H9 (cell line): ENCODE results near the gene TPP2. TPM values are rescaled to one million over a fixed set of nuclear protein-coding genes. Genes with fewer than 3 reads are reported as not detected.

Experiments
- DNase-seq: peaks from one replicate; pipeline ENCODE4 v3.0.0-alpha.2; 2017
- H2AFZ ChIP-seq: one replicate; pipeline ENCODE4 v1.6.1; 2013; ENCODE audit warnings: mild to moderate bottlenecking, low read length, control low read depth, moderate library complexity
- H2AK5ac ChIP-seq: 2 replicates; pipeline ENCODE4 v1.6.1; 2013; ENCODE audit warnings: low read length, control low read depth, mixed read lengths; ENCODE audit not compliant: insufficient read length
- H2BK120ac ChIP-seq: one replicate; pipeline ENCODE4 v1.6.1; 2013; ENCODE audit warnings: low read depth, mild to moderate bottlenecking, low read length, control low read depth, inconsistent platforms; ENCODE audit not compliant: poor library complexity, severe bottlenecking
- H2BK12ac ChIP-seq: 2 replicates; pipeline ENCODE4 v1.6.1; 2013; ENCODE audit warnings: low read length, control low read depth, mixed read lengths, low read depth; ENCODE audit not compliant: insufficient read length
- H2BK15ac ChIP-seq: 2 replicates; pipeline ENCODE4 v1.6.1; 2013; ENCODE audit warnings: low read depth, low read length, control low read depth
- H2BK20ac ChIP-seq: one replicate; pipeline ENCODE4 v1.6.1; 2013; ENCODE audit warnings: low read depth, mild to moderate bottlenecking, low read length, control low read depth, inconsistent platforms; ENCODE audit not compliant: poor library complexity, severe bottlenecking
- H2BK5ac ChIP-seq: 2 replicates; pipeline ENCODE4 v1.6.1; 2013; ENCODE audit warnings: low read length, control low read depth, mixed read lengths; ENCODE audit not compliant: insufficient read length
- H3K14ac ChIP-seq: 2 replicates; pipeline ENCODE4 v1.6.1; 2013; ENCODE audit warnings: low read length, control low read depth; ENCODE audit not compliant: insufficient read depth
- H3K18ac ChIP-seq: 2 replicates; pipeline ENCODE4 v1.6.1; 2013; ENCODE audit warnings: low read depth, mild to moderate bottlenecking, mixed read lengths, low read length, control low read depth; ENCODE audit not compliant: insufficient read length
- H3K23ac ChIP-seq: 2 replicates; pipeline ENCODE4 v1.6.1; 2013; ENCODE audit warnings: low read length, control low read depth, mixed read lengths, low read depth; ENCODE audit not compliant: insufficient read length
- H3K23me2 ChIP-seq: 2 replicates; pipeline ENCODE4 v1.6.1; 2013; ENCODE audit warnings: low read depth, mild to moderate bottlenecking, mixed read lengths, low read length, control low read depth; ENCODE audit not compliant: insufficient read length, poor library complexity, severe bottlenecking
- H3K27ac ChIP-seq: 2 replicates; pipeline ENCODE4 v1.5.1; 2013; ENCODE audit warnings: low read length, control low read depth, mixed read lengths, low read depth; ENCODE audit not compliant: insufficient read length
- H3K27me3 ChIP-seq: 2 replicates; pipeline ENCODE4 v1.6.1; 2013; ENCODE audit warnings: low read length, control low read depth, inconsistent platforms; ENCODE audit not compliant: insufficient read depth
- H3K4ac ChIP-seq: 2 replicates; pipeline ENCODE4 v1.6.1; 2013; ENCODE audit warnings: low read depth, mild to moderate bottlenecking, control low read depth, inconsistent platforms, low read length, moderate library complexity
- H3K4me1 ChIP-seq: 2 replicates; pipeline ENCODE4 v1.6.1; 2013; ENCODE audit warnings: low read length, control low read depth, inconsistent platforms; ENCODE audit not compliant: insufficient read depth
- H3K4me2 ChIP-seq: 2 replicates; pipeline ENCODE4 v1.6.1; 2013; ENCODE audit warnings: low read length, control low read depth, mixed read lengths; ENCODE audit not compliant: insufficient read length, insufficient read depth
- H3K56ac ChIP-seq: 2 replicates; pipeline ENCODE4 v1.6.1; 2013; ENCODE audit warnings: low read depth, mild to moderate bottlenecking, mixed read lengths, low read length, control low read depth; ENCODE audit not compliant: insufficient read length
- H3K79me1 ChIP-seq: 2 replicates; pipeline ENCODE4 v1.6.1; 2013; ENCODE audit warnings: low read depth, mild to moderate bottlenecking, moderate library complexity, low read length, control low read depth, inconsistent platforms; ENCODE audit not compliant: insufficient read depth, poor library complexity, severe bottlenecking
- H3K79me2 ChIP-seq: 2 replicates; pipeline ENCODE4 v1.6.1; 2013; ENCODE audit warnings: low read length, control low read depth, inconsistent platforms; ENCODE audit not compliant: insufficient read depth
- H3K9ac ChIP-seq: 2 replicates; pipeline ENCODE4 v1.6.1; 2013; ENCODE audit warnings: low read length, control low read depth, mixed read lengths; ENCODE audit not compliant: insufficient read length; ENCODE audit errors: extremely low read depth
- H3K9me3 ChIP-seq: one replicate; pipeline ENCODE4 v1.6.1; 2013; ENCODE audit warnings: low read depth, low read length, inconsistent platforms; ENCODE audit not compliant: control insufficient read depth
- H3T11ph ChIP-seq: one replicate; pipeline ENCODE4 v1.6.1; 2013; ENCODE audit warnings: mild to moderate bottlenecking, low read length, control low read depth, inconsistent platforms
- H4K20me1 ChIP-seq: one replicate; pipeline ENCODE4 v1.6.1; 2013; ENCODE audit not compliant: control insufficient read depth, insufficient read length, insufficient read depth
- H4K5ac ChIP-seq: 2 replicates; pipeline ENCODE4 v1.6.1; 2013; ENCODE audit warnings: low read depth, mild to moderate bottlenecking, mixed read lengths, low read length, control low read depth; ENCODE audit not compliant: insufficient read length
- H4K8ac ChIP-seq: replicated peaks from 2 replicates; pipeline ENCODE4 v1.6.1; 2013; ENCODE audit warnings: low read length, control low read depth, mixed read lengths, low read depth; ENCODE audit not compliant: insufficient read length
- H4K91ac ChIP-seq: 2 replicates; pipeline ENCODE4 v1.6.1; 2013; ENCODE audit warnings: low read depth, mild to moderate bottlenecking, moderate library complexity, mixed read lengths, low read length, control low read depth; ENCODE audit not compliant: insufficient read length
- H3K27ac Mint-ChIP-seq, 3 experiments: 2 replicates in 2 of 3; 3 replicates in 1 of 3; pipeline ENCODE4 v1.8.0; 2020 to 2021; ENCODE audit warnings: mixed read lengths in 3 of 3, mild to moderate bottlenecking in 1 of 3, moderate library complexity in 1 of 3
- H3K27me3 Mint-ChIP-seq: 2 replicates; pipeline ENCODE4 v1.8.0; 2021; ENCODE audit warnings: low read depth, mild to moderate bottlenecking, moderate library complexity, mixed read lengths
- H3K36me3 Mint-ChIP-seq, 3 experiments: 2 replicates in 2 of 3; 3 replicates in 1 of 3; pipeline ENCODE4 v1.8.0; 2020 to 2021; ENCODE audit warnings: low read depth in 3 of 3, mixed read lengths in 3 of 3; ENCODE audit not compliant: insufficient read depth in 1 of 3
- H3K4me1 Mint-ChIP-seq, 2 experiments: 2 replicates each; pipeline ENCODE4 v1.8.0; 2020; ENCODE audit warnings: mixed read lengths in 2 of 2
- H3K4me3 Mint-ChIP-seq, 2 experiments: 2 replicates in 1 of 2; 3 replicates in 1 of 2; pipeline ENCODE4 v1.8.0; 2020 to 2021; ENCODE audit warnings: mild to moderate bottlenecking in 2 of 2, mixed read lengths in 2 of 2, moderate library complexity in 1 of 2
- H3K9me3 Mint-ChIP-seq, 2 experiments: 2 replicates in 1 of 2; 3 replicates in 1 of 2; pipeline ENCODE4 v1.8.0; 2020; ENCODE audit warnings: mild to moderate bottlenecking in 2 of 2, mixed read lengths in 2 of 2, moderate library complexity in 1 of 2
- CTCF ChIP-seq: fragments of 200-600 bp; sonication (generic); conservative IDR thresholded peaks from 3 replicates; pipeline ENCODE4 v1.8.0; 2021; ENCODE audit warnings: antibody characterized with exemption, mild to moderate bottlenecking
- total RNA-seq: library from RNA; stranded (reverse); gene quantifications from 2 replicates; pipeline ENCODE4 v1.2.1, GENCODE V29; 2021

Gene TPP2
- total RNA-seq, 1 experiment from 2014 or later, result 63.5 TPM

GRCh38 chr13:102667023-102667422 lies 70.2 kb downstream of the TPP2 start:
- TF ChIP-seq CTCF, result no peak
- H3K9me3 ChIP-seq, result no peaks in the 10 kb centered on the region
- Mint-ChIP-seq H3K27me3 (no peaks in the 10 kb centered on the region; the same call in 1 of the 2 replicates), H3K4me3 (no peak overlapping the region), H3K4me1 (no peaks in the 10 kb centered on the region), H3K27ac (no peak overlapping the region), H3K36me3 (peaks cover 70 to 85% (median 79%) of the 10 kb centered on the region in 3 experiments), H3K9me3 (peaks cover 28 to 30% of the 10 kb centered on the region in 2 experiments)
- H3K14ac ChIP-seq, result no peak overlapping the region
- no peak overlapping the region for H3K4ac ChIP-seq
- H4K91ac ChIP-seq, result no peak overlapping the region
- no peaks in the 10 kb centered on the region for H3K27me3 ChIP-seq
- no peak overlapping the region for H3K23ac ChIP-seq
- H2AFZ ChIP-seq, result no peak overlapping the region
- no peaks in the 10 kb centered on the region for H3K23me2 ChIP-seq
- H3K56ac ChIP-seq, result no peak overlapping the region
- no peak overlapping the region for H3K18ac ChIP-seq
- H3K79me1 ChIP-seq, result no peaks in the 10 kb centered on the region
- no peak overlapping the region for H4K8ac ChIP-seq
- no peak overlapping the region for H3K9ac ChIP-seq
- no peak for DNase-seq
- H4K20me1 ChIP-seq, result no peaks in the 10 kb centered on the region
- no peaks in the 10 kb centered on the region for H3K4me1 ChIP-seq
- H2BK20ac ChIP-seq, result no peak overlapping the region
- H4K5ac ChIP-seq, result no peak overlapping the region
- no peak overlapping the region for H2BK12ac ChIP-seq
- no peak overlapping the region for H2BK5ac ChIP-seq
- H3K79me2 ChIP-seq, result no peaks in the 10 kb centered on the region
- H3K27ac ChIP-seq, result no peak overlapping the region
- H3K4me2 ChIP-seq, result no peak overlapping the region
- H2BK120ac ChIP-seq, result no peak overlapping the region
- H3T11ph ChIP-seq, result no peak overlapping the region
- H2BK15ac ChIP-seq, result no peak overlapping the region
- H2AK5ac ChIP-seq, result no peak overlapping the region
